CD4-positive, alpha-beta T cell (primary cell): ENCODE data around the gene LNPEP. TPM values are rescaled to one million over a fixed set of nuclear protein-coding genes. Genes with fewer than 3 reads are reported as not detected.

Experiments used
- ATAC-seq: fragments of 200-7000 bp; cut with Tn5 transposase; one replicate; pipeline ENCODE4 v1.10.0; 2022; ENCODE audit warnings: mild to moderate bottlenecking; ENCODE audit not compliant: poor library complexity
- CTCF ChIA-PET: fragments of 350-600 bp; sonication (Branson Sonifier 250); formaldehyde crosslinking; loops from one replicate; lab custom pipeline; 2021; ENCODE audit warnings: antibody characterized with exemption, inconsistent platforms; lab: Charles Lee
- POLR2A ChIA-PET: fragments of 350-600 bp; sonication (Branson Sonifier 250); formaldehyde crosslinking; loops from one replicate; lab custom pipeline; 2021; ENCODE audit warnings: antibody characterized with exemption, inconsistent platforms; lab: Charles Lee
- DNase-seq, 14 experiments: peaks; one replicate each; pipeline ENCODE4 v3.0.0-alpha.2; 2013 to 2020; ENCODE audit warnings: mixed read lengths in 2 of 14
- H3K27ac ChIP-seq, 2 donors: one replicate each; pipeline versions ENCODE4 v1.5.1 to v1.7.0; 2013; ENCODE audit warnings: low read length in 2 of 2, low read depth in 1 of 2, mild to moderate bottlenecking in 1 of 2
- H3K27me3 ChIP-seq, 2 experiments: 1 replicate in 1 of 2; 2 replicates in 1 of 2; pipeline versions ENCODE4 v1.6.1 to v1.7.0; 2013; ENCODE audit warnings: low read length in 2 of 2, control low read depth in 1 of 2, mild to moderate bottlenecking in 1 of 2, moderate library complexity in 1 of 2; ENCODE audit not compliant: insufficient read depth in 2 of 2, control insufficient read depth in 1 of 2
- H3K36me3 ChIP-seq: one replicate; pipeline ENCODE4 v1.6.1; 2013; ENCODE audit warnings: low read length, control low read depth; ENCODE audit not compliant: insufficient read depth
- H3K4me1 ChIP-seq: one replicate; pipeline ENCODE4 v1.6.1; 2013; ENCODE audit warnings: low read length, control low read depth; ENCODE audit not compliant: insufficient read depth
- H3K4me3 ChIP-seq: one replicate; pipeline ENCODE4 v1.5.1; 2013; ENCODE audit warnings: mild to moderate bottlenecking, low read length, moderate library complexity
- H3K9me3 ChIP-seq, 2 experiments: 1 replicate in 1 of 2; 2 replicates in 1 of 2; pipeline versions ENCODE4 v1.6.1 to v1.7.0; 2013; ENCODE audit warnings: low read length in 2 of 2, mild to moderate bottlenecking in 2 of 2, control low read depth in 1 of 2, moderate library complexity in 1 of 2; ENCODE audit not compliant: control insufficient read depth in 1 of 2, insufficient read depth in 1 of 2
- H3K27ac Mint-ChIP-seq: one replicate; pipeline ENCODE4 v1.8.0; 2020; ENCODE audit warnings: mixed read lengths
- H3K27me3 Mint-ChIP-seq: one replicate; pipeline ENCODE4 v1.8.0; 2021; ENCODE audit warnings: mixed read lengths
- H3K36me3 Mint-ChIP-seq: one replicate; pipeline ENCODE4 v1.8.0; 2021; ENCODE audit warnings: low read depth, mixed read lengths
- H3K4me1 Mint-ChIP-seq: one replicate; pipeline ENCODE4 v1.8.0; 2021; ENCODE audit warnings: low read depth, mixed read lengths
- H3K4me3 Mint-ChIP-seq: one replicate; pipeline ENCODE4 v1.8.0; 2020; ENCODE audit warnings: mild to moderate bottlenecking, mixed read lengths
- H3K9me3 Mint-ChIP-seq: one replicate; pipeline ENCODE4 v1.8.0; 2020; ENCODE audit warnings: mixed read lengths
- intact Hi-C, 2 experiments: fragments of 100-400 bp; cut with DNase I in 1 of 2; cut with micrococcal nuclease in 1 of 2; formaldehyde crosslinking; loops; one replicate each; pipeline versions ENCODE4 v1.15.1 to v1.9.0; 2023 to 2025; cut with DNase I, micrococcal nuclease
- total RNA-seq, 174 experiments: library from RNA in 2 of 174; stranded (reverse) in 2 of 174; gene quantifications; one replicate each; pipeline ENCODE4 v1.2.3 and lab custom pipeline; 2021 to 2026
- TF ChIP-seq, protein P1 (sequence below): fragments of 200-600 bp; IDR thresholded peaks from one replicate; pipeline ENCODE4 v1.8.0; 2022; ENCODE audit warnings: antibody characterized with exemption, mild to moderate bottlenecking

The LNPEP gene
- total RNA-seq, 2 experiments from 2014 or later: 52.0 to 52.7 TPM

DNA sequence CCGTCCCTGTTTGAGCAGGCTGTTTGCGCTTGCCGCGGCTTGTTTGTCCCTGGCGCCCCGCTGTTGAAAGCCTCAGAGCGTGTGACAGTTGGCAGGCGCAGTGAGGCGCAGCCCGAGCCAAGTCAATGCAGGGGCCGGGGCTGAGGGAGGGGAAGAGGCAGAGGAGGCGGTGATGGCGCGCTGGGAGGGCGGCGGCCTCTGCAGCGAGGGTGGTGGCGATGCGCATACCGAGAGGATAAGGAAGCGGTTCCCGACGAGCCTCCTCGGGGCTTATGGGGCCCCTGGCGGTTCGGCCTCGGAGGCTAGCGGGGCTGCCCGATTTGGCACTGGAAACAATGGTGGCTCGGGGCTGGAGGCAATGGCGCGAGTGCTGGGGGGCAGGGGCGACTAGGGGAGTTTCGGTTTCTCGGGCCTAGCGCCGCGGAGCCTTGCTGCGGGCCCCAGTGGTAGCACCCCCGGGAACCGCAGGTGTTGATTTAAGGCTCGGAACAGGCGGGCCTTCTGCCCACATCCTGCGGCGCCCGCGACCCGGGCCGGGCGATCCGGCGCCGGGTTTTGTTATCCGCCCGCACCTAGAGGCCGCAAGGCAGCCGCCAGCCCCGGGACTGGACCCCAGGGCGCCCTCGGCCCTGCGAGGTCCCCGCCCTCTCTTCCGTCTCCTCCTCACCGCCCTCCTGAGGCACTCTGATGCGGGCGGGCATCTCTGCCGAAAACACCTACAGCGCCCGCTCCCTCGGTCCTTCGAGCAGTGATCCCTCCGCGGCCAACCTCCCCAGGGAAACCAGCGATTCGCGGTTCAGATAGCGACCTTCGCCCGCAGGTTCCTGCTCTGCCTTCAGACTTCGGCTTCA, 947 bp upstream of the LNPEP start:
- Mint-ChIP-seq H3K27ac (peak overlapping the region; percentile 96), H3K36me3 (peaks cover 36% of the 10 kb centered on the region), H3K27me3 (no peaks in the 10 kb centered on the region), H3K4me1 (peaks cover 73% of the 10 kb centered on the region), H3K4me3 (peak overlapping the region; percentile 94), H3K9me3 (no peaks in the 10 kb centered on the region)
- peak overlapping the region; percentile 74 for H3K4me3 ChIP-seq
- H3K9me3 ChIP-seq: no peaks in the 10 kb centered on the region
- ATAC-seq: peak; percentile 63
- POLR2A ChIA-PET: interaction anchor here (1.1 to 3.7 kb wide), 18 partner anchors 11 to 127 kb away, joined by 3 to 59 read pairs (median 13); partner anchors contain the start of genes ERAP1 and ERAP2
- CTCF ChIA-PET: interaction anchor here (1.4 to 1.5 kb wide), 2 partner anchors 52 to 66 kb away, joined by 3 to 6 read pairs; no protein-coding TSS in a partner anchor
- H3K36me3 ChIP-seq: no peaks in the 10 kb centered on the region
- peaks cover 32% of the 10 kb centered on the region for H3K4me1 ChIP-seq
- intact Hi-C loops: loop anchor here (1.0 to 10.0 kb wide), 7 partner anchors 27 to 1840 kb away; partner anchors contain the start of genes ERAP1 (in 2 of the 2), ERAP2 (in 1 of the 2) and RGMB (in 1 of the 2)
- H3K27me3 ChIP-seq: no peaks in the 10 kb centered on the region
- TF ChIP-seq, protein P1, sequence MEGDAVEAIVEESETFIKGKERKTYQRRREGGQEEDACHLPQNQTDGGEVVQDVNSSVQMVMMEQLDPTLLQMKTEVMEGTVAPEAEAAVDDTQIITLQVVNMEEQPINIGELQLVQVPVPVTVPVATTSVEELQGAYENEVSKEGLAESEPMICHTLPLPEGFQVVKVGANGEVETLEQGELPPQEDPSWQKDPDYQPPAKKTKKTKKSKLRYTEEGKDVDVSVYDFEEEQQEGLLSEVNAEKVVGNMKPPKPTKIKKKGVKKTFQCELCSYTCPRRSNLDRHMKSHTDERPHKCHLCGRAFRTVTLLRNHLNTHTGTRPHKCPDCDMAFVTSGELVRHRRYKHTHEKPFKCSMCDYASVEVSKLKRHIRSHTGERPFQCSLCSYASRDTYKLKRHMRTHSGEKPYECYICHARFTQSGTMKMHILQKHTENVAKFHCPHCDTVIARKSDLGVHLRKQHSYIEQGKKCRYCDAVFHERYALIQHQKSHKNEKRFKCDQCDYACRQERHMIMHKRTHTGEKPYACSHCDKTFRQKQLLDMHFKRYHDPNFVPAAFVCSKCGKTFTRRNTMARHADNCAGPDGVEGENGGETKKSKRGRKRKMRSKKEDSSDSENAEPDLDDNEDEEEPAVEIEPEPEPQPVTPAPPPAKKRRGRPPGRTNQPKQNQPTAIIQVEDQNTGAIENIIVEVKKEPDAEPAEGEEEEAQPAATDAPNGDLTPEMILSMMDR: no peak
- DNase-seq: peak; percentile 86 to 98 (median 94)
- H3K27ac ChIP-seq: peak overlapping the region; percentile 83 to 94

DNA sequence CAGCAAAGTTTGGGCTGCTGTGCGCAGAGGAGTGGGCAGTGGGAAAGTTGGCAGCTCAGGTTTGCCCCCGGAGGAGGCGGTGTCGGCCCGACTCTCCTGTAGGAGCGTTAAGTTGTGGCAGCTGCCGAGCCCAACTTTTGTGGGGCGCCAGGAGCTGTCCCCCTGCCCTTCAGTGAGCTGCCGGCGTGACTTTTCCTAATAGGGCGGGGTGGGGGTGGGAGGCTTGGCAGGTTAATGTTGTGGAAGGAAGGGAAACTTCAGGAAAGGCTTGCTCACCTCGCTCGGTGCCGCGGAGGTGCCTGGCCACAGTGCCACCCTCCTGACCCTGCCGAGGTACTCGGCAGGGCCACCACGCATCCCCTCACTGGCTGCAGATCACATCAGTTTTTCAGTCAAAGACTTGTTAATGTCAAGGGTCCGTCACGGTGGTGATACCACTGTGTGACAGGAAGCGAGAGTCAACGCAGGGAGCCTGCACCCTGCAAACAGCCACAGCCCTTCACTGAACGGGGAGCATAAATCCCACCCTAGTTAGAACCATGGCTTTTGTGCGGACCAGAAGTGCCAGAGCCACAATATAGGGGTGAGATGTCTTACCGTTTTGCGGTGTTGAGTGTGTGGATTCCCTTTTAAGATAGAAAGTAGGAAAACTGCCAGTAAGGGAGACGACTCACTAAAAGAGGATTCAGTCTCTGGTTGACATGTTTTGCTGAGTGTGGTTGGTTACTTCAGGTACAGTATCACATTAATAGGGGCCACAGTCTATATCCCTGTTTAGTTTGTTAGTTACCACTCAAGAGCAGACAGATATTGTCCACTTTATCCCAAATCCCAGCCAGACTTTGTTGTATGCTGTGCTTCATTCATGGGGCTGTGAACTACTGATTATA, 796 bp downstream of the LNPEP start:
- Mint-ChIP-seq H3K36me3 (peaks cover 48% of the 10 kb centered on the region), H3K27me3 (no peaks in the 10 kb centered on the region), H3K4me3 (peak overlapping the region; percentile 94), H3K27ac (peak overlapping the region; percentile 96), H3K4me1 (peaks cover 74% of the 10 kb centered on the region), H3K9me3 (no peaks in the 10 kb centered on the region)
- Histone ChIP-seq H3K4me1 (peaks cover 31% of the 10 kb centered on the region), H3K4me3 (peak overlapping the region; percentile 74), H3K27ac (peak overlapping the region; percentile 32 to 94), H3K27me3 (no peaks in the 10 kb centered on the region), H3K9me3 (no peaks in the 10 kb centered on the region), H3K36me3 (peaks cover under 1% of the 10 kb centered on the region)
- CTCF ChIA-PET: interaction anchor here (0.8 to 2.1 kb wide), 13 partner anchors 9 to 80 kb away, joined by 3 to 7 read pairs (median 4); partner anchors contain the start of gene ERAP2
- DNase-seq (peak; percentile 23 to 70 (median 38)), ATAC-seq (no peak)
- POLR2A ChIA-PET: interaction anchor here (0.7 to 3.7 kb wide), 55 partner anchors 8 to 1993 kb away, joined by 3 to 59 read pairs (median 5); partner anchors contain the start of genes CAST, ERAP1, ERAP2 and RIOK2
- TF ChIP-seq, protein P1: no peak
- intact Hi-C loops: loop anchor here (5.0 to 10.0 kb wide), 4 partner anchors 36 to 1838 kb away; partner anchors contain the start of genes ERAP1 (in 2 of the 2) and RGMB (in 1 of the 2)

DNA sequence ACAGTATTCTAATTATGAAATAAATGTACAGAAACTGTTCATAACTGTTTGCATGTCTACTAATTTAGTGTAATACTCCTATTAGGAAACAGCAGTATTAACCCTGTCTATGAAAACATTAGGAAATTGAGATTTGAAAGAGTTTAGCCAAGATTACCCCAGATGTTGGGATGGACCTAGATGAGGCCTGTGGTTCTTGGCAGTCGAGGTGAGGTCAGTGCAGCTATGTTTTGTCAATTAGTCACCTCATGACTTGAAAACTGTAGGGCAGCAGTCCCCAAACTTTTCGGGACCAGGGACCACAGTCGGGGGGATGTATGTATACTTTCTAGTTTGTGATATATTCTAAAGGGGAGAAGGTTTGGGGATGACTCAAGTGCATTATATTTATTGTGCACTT, 4.7 kb downstream of the LNPEP start:
- Histone ChIP-seq H3K4me3 (no peak overlapping the region), H3K27me3 (no peaks in the 10 kb centered on the region), H3K4me1 (peaks cover 40% of the 10 kb centered on the region), H3K27ac (no peak overlapping the region), H3K9me3 (no peaks in the 10 kb centered on the region), H3K36me3 (peaks cover 7% of the 10 kb centered on the region)
- peak overlapping the region; percentile 67 for H3K27ac Mint-ChIP-seq
- peaks cover 75% of the 10 kb centered on the region for H3K4me1 Mint-ChIP-seq
- ChIA-PET POLR2A (interaction anchor here (1.0 kb wide), 1 partner anchor 22 kb away, joined by 3 read pairs; no protein-coding TSS in a partner anchor), CTCF (interaction anchor here (0.7 to 1.3 kb wide), 4 partner anchors 17 to 72 kb away, joined by 3 to 6 read pairs (median 3); no protein-coding TSS in a partner anchor)
- no peaks in the 10 kb centered on the region for H3K27me3 Mint-ChIP-seq
- DNase-seq: no peak
- no peaks in the 10 kb centered on the region for H3K9me3 Mint-ChIP-seq
- TF ChIP-seq, protein P1: no peak
- H3K36me3 Mint-ChIP-seq: peaks cover 49% of the 10 kb centered on the region
- no peak for ATAC-seq
- peak overlapping the region; percentile 78 for H3K4me3 Mint-ChIP-seq
- intact Hi-C loops: loop anchor here in 1 of 2 experiments (5.0 kb wide), 1 partner anchor 42 kb away; no protein-coding TSS in a partner anchor
